Glutamatergic neuron (in vitro differentiated cells): ENCODE data around the gene BPHL. TPM values are rescaled to one million over a fixed set of nuclear protein-coding genes. Genes with fewer than 3 reads are reported as not detected.
"Not testable (repeated sequence)": the region's sequence is repeated elsewhere in the genome, so short reads cannot be mapped to it uniquely, and the experiment has no call there.

Experiments
- DNase-seq: peaks from one replicate; pipeline ENCODE4 v3.0.0; 2022
- H3K27ac Mint-ChIP-seq: one replicate; pipeline ENCODE4 v1.8.0; 2020; ENCODE audit warnings: mild to moderate bottlenecking, mixed read lengths, inconsistent platforms; ENCODE audit not compliant: unreplicated experiment
- H3K27me3 Mint-ChIP-seq: one replicate; pipeline ENCODE4 v1.8.0; 2020; ENCODE audit warnings: mild to moderate bottlenecking, moderate library complexity, mixed read lengths, inconsistent platforms; ENCODE audit not compliant: unreplicated experiment
- H3K36me3 Mint-ChIP-seq: one replicate; pipeline ENCODE4 v1.8.0; 2020; ENCODE audit warnings: mild to moderate bottlenecking, mixed read lengths, inconsistent platforms; ENCODE audit not compliant: unreplicated experiment
- H3K4me1 Mint-ChIP-seq: one replicate; pipeline ENCODE4 v1.8.0; 2020; ENCODE audit warnings: mild to moderate bottlenecking, low read depth, mixed read lengths, inconsistent platforms; ENCODE audit not compliant: unreplicated experiment
- H3K4me3 Mint-ChIP-seq: one replicate; pipeline ENCODE4 v1.8.0; 2020; ENCODE audit warnings: mild to moderate bottlenecking, mixed read lengths, inconsistent platforms; ENCODE audit not compliant: unreplicated experiment
- H3K9me3 Mint-ChIP-seq: one replicate; pipeline ENCODE4 v1.8.0; 2020; ENCODE audit warnings: mild to moderate bottlenecking, moderate library complexity, mixed read lengths, inconsistent platforms; ENCODE audit not compliant: unreplicated experiment
- CTCF ChIP-seq: fragments of 200-600 bp; sonication (generic); IDR thresholded peaks from one replicate; pipeline ENCODE4 v1.5.0; 2021; ENCODE audit not compliant: partially characterized antibody, unreplicated experiment
- total RNA-seq: library from RNA; stranded (reverse); fragmentation: NEBNext Ultra II Directional; extraction: Animal tissue kit (Norgen Biotek cat#: 25700); gene quantifications from one replicate; pipeline ENCODE4 v1.2.1, GENCODE V29; 2021; ENCODE audit not compliant: unreplicated experiment

Gene BPHL
- total RNA-seq, 1 donor from 2014 or later, result 72.1 TPM

- no peaks in the 10 kb centered on the region for H3K4me1 Mint-ChIP-seq
- H3K36me3 Mint-ChIP-seq, result peaks cover 14% of the 10 kb centered on the region
- H3K27ac Mint-ChIP-seq, result no peak overlapping the region
Measured at GRCh38 chr6:3136292-3137011, 17.9 kb downstream of the BPHL start.

GRCh38 chr6:3137057-3137777 is 18.7 kb downstream of the BPHL start:
- H3K4me1 Mint-ChIP-seq, result no peaks in the 10 kb centered on the region
- H3K9me3 Mint-ChIP-seq, result no peaks in the 10 kb centered on the region
- no peak for DNase-seq
- no peak overlapping the region for H3K4me3 Mint-ChIP-seq
- TF ChIP-seq CTCF, result no peak
- no peak overlapping the region for H3K27ac Mint-ChIP-seq
- H3K36me3 Mint-ChIP-seq, result peaks cover 12% of the 10 kb centered on the region
- H3K27me3 Mint-ChIP-seq, result peaks cover 4% of the 10 kb centered on the region

More at GRCh38 chr6:3136292-3137011, 17.9 kb downstream of the BPHL start:
- H3K9me3 Mint-ChIP-seq, result peaks cover 1% of the 10 kb centered on the region
- no peak overlapping the region for H3K4me3 Mint-ChIP-seq
- H3K27me3 Mint-ChIP-seq, result peaks cover 9% of the 10 kb centered on the region
- DNase-seq, result no peak
- TF ChIP-seq CTCF, result no peak

- H3K9me3 Mint-ChIP-seq, H3K4me1 Mint-ChIP-seq, H3K27me3 Mint-ChIP-seq, H3K4me3 Mint-ChIP-seq, H3K27ac Mint-ChIP-seq, DNase-seq: not testable (repeated sequence)
- H3K36me3 Mint-ChIP-seq, result peaks cover 10% of the 10 kb centered on the region
Measured at GRCh38 chr6:3137873-3138272, 19.4 kb downstream of the BPHL start.

GRCh38 chr6:3138341-3138740 is 19.8 kb downstream of the BPHL start:
- no peak for TF ChIP-seq CTCF
- Mint-ChIP-seq H3K27me3 (peaks cover 3% of the 10 kb centered on the region), H3K27ac (no peak overlapping the region), H3K36me3 (peaks cover 10% of the 10 kb centered on the region), H3K4me3 (no peak overlapping the region), H3K9me3 (no peaks in the 10 kb centered on the region), H3K4me1 (no peaks in the 10 kb centered on the region)
- DNase-seq, result no peak

- Mint-ChIP-seq H3K9me3 (no peaks in the 10 kb centered on the region), H3K4me3 (no peak overlapping the region), H3K27ac (no peak overlapping the region), H3K36me3 (peaks cover 10% of the 10 kb centered on the region), H3K4me1 (no peaks in the 10 kb centered on the region), H3K27me3 (peaks cover 3% of the 10 kb centered on the region)
- DNase-seq, result no peak
- TF ChIP-seq CTCF, result no peak
Measured at GRCh38 chr6:3139090-3139903, 20.8 kb downstream of the BPHL start.
